Natural killer cell (primary cell): Measurements from ENCODE around the gene PTDSS2. TPM values are rescaled to one million over a fixed set of nuclear protein-coding genes. Genes with fewer than 3 reads are reported as not detected.

Source experiments
- ATAC-seq, 3 donors: fragments of 150-1000 bp in 2 of 3; fragments of 200-7000 bp in 1 of 3; cut with Tn5 transposase; 1 replicate in 1 of 3; 2 replicates in 2 of 3; pipeline ENCODE4 v1.10.0; 2021; ENCODE audit warnings: mild to moderate bottlenecking in 2 of 3, moderate library complexity in 2 of 3
- DNase-seq, 2 donors: peaks; one replicate each; pipeline versions ENCODE4 v3.0.0 to v3.0.0-alpha.2; 2013 to 2021; ENCODE audit warnings: mixed read lengths in 1 of 2
- H3K27ac ChIP-seq: one replicate; pipeline ENCODE4 v1.5.1; 2013; ENCODE audit warnings: mild to moderate bottlenecking, low read length
- H3K27me3 ChIP-seq: one replicate; pipeline ENCODE4 v1.6.1; 2013; ENCODE audit warnings: low read length; ENCODE audit not compliant: control insufficient read depth, insufficient read depth
- H3K36me3 ChIP-seq: one replicate; pipeline ENCODE4 v1.6.1; 2013; ENCODE audit warnings: low read length; ENCODE audit not compliant: control insufficient read depth, insufficient read depth
- H3K4me1 ChIP-seq: one replicate; pipeline ENCODE4 v1.6.1; 2013; ENCODE audit warnings: low read length; ENCODE audit not compliant: control insufficient read depth, insufficient read depth
- H3K4me3 ChIP-seq: one replicate; pipeline ENCODE4 v1.5.1; 2013; ENCODE audit warnings: low read length
- H3K9me3 ChIP-seq: one replicate; pipeline ENCODE4 v1.6.1; 2013; ENCODE audit warnings: low read length; ENCODE audit not compliant: control insufficient read depth, insufficient read depth
- H3K27ac Mint-ChIP-seq, 2 donors: one replicate each; pipeline ENCODE4 v1.8.0; 2022; ENCODE audit warnings: mild to moderate bottlenecking in 2 of 2, mixed read lengths in 2 of 2, moderate library complexity in 1 of 2
- H3K27me3 Mint-ChIP-seq, 2 donors: one replicate each; pipeline ENCODE4 v1.8.0; 2022; ENCODE audit warnings: low read depth in 2 of 2, mixed read lengths in 2 of 2
- H3K36me3 Mint-ChIP-seq: one replicate; pipeline ENCODE4 v1.8.0; 2022; ENCODE audit warnings: mixed read lengths
- H3K4me1 Mint-ChIP-seq, 2 donors: one replicate each; pipeline ENCODE4 v1.8.0; 2022; ENCODE audit warnings: mixed read lengths in 2 of 2
- H3K4me3 Mint-ChIP-seq: one replicate; pipeline ENCODE4 v1.8.0; 2022; ENCODE audit warnings: mild to moderate bottlenecking, moderate library complexity, mixed read lengths
- H3K9me3 Mint-ChIP-seq, 2 donors: one replicate each; pipeline ENCODE4 v1.8.0; 2022; ENCODE audit warnings: mixed read lengths in 2 of 2
- CTCF ChIP-seq: fragments of 200-600 bp; IDR thresholded peaks from one replicate; pipeline ENCODE4 v1.8.0; 2022; ENCODE audit warnings: antibody characterized with exemption
- WGBS: methylation state at CpG from one replicate; pipeline ENCODE4 v1.1.7; 2013; ENCODE audit warnings: missing lambda C conversion rate; ENCODE audit not compliant: insufficient coverage; 5-methylcytosine and 5-hydroxymethylcytosine counted together
- intact Hi-C: fragments of 100-400 bp; cut with micrococcal nuclease; formaldehyde crosslinking; loops from one replicate; pipeline ENCODE4 v1.14.2; 2022
- total RNA-seq, 4 donors: library from RNA; stranded (reverse); fragments of 120-200 nt in 1 of 4; gene quantifications; one replicate each; pipeline versions ENCODE4 v1.2.3 to v1.2.4, GENCODE V29; 2013 to 2022

The PTDSS2 gene
- total RNA-seq, 3 donors from 2014 or later (not counting 1 experiment from before 2014, with no cell fraction given) = 21.5 to 25.1 (median 23.4) TPM

- no peaks in the 10 kb centered on the region for H3K9me3 Mint-ChIP-seq
- no peaks in the 10 kb centered on the region for H3K36me3 Mint-ChIP-seq
- no peak overlapping the region for H3K4me3 Mint-ChIP-seq
Measured at GRCh38 chr11:472816-473215, 22.7 kb downstream of the PTDSS2 start.

GRCh38 chr11:473415-473814 lies 23.3 kb downstream of the PTDSS2 start:
- H3K27me3 Mint-ChIP-seq = no peaks in the 10 kb centered on the region
- H3K9me3 Mint-ChIP-seq = no peaks in the 10 kb centered on the region
- H3K9me3 ChIP-seq = no peaks in the 10 kb centered on the region
- ATAC-seq (no peak), DNase-seq (no peak)
- no peaks in the 10 kb centered on the region for H3K4me1 ChIP-seq
- no peak overlapping the region for H3K27ac ChIP-seq
- H3K4me3 Mint-ChIP-seq = no peak overlapping the region
- no peak for TF ChIP-seq CTCF
- no peaks in the 10 kb centered on the region for H3K36me3 Mint-ChIP-seq
- no peaks in the 10 kb centered on the region for H3K4me1 Mint-ChIP-seq
- no peaks in the 10 kb centered on the region for H3K36me3 ChIP-seq
- H3K27me3 ChIP-seq = no peaks in the 10 kb centered on the region
- intact Hi-C loops = no loop called here
- no peak overlapping the region for H3K4me3 ChIP-seq
- H3K27ac Mint-ChIP-seq = no peak overlapping the region
- 97% methylated on average over 19 of the region's 19 CpGs for WGBS

More at GRCh38 chr11:472816-473215, 22.7 kb downstream of the PTDSS2 start:
- H3K27me3 Mint-ChIP-seq = no peaks in the 10 kb centered on the region
- Histone ChIP-seq H3K27ac (no peak overlapping the region), H3K27me3 (no peaks in the 10 kb centered on the region), H3K4me3 (no peak overlapping the region), H3K9me3 (no peaks in the 10 kb centered on the region), H3K4me1 (no peaks in the 10 kb centered on the region), H3K36me3 (no peaks in the 10 kb centered on the region)
- no peak for ATAC-seq
- H3K27ac Mint-ChIP-seq = no peak overlapping the region
- H3K4me1 Mint-ChIP-seq = no peaks in the 10 kb centered on the region
- WGBS = 97% methylated on average over 28 of the region's 28 CpGs
- intact Hi-C loops = no loop called here
- no peak for TF ChIP-seq CTCF
- no peak for DNase-seq

GRCh38 chr11:473962-474785 lies 24.1 kb downstream of the PTDSS2 start:
- no peak overlapping the region for H3K27ac Mint-ChIP-seq
- no peak overlapping the region for H3K27ac ChIP-seq
- no peak for DNase-seq
- H3K4me3 ChIP-seq = no peak overlapping the region
- H3K27me3 ChIP-seq = no peaks in the 10 kb centered on the region
- H3K4me3 Mint-ChIP-seq = no peak overlapping the region
- no peak for ATAC-seq
- H3K27me3 Mint-ChIP-seq = no peaks in the 10 kb centered on the region
- H3K4me1 Mint-ChIP-seq = no peaks in the 10 kb centered on the region
- no peaks in the 10 kb centered on the region for H3K36me3 ChIP-seq
- intact Hi-C loops = no loop called here
- no peaks in the 10 kb centered on the region for H3K9me3 ChIP-seq
- TF ChIP-seq CTCF = no peak
- no peaks in the 10 kb centered on the region for H3K4me1 ChIP-seq
- 84% methylated on average over 17 of the region's 22 CpGs for WGBS
- H3K36me3 Mint-ChIP-seq = no peaks in the 10 kb centered on the region
- H3K9me3 Mint-ChIP-seq = no peaks in the 10 kb centered on the region
